ENCODE measurements around the gene SLFN12L.
"Not testable (repeated sequence)": the region's sequence is repeated elsewhere in the genome, so short reads cannot be mapped to it uniquely, and the experiment has no call there.

SLFN12L gene

GRCh38 chr17:35493040-35493439, 44.4 kb downstream of the SLFN12L start:
- DNase-seq = no peak

- no peak for DNase-seq
Observed at GRCh38 chr17:35491417-35491816, 46.1 kb downstream of the SLFN12L start.

- DNase-seq = no peak
Observed at GRCh38 chr17:35489944-35490343, 47.5 kb downstream of the SLFN12L start.

GRCh38 chr17:35488991-35489390, 48.5 kb downstream of the SLFN12L start:
- no peak for DNase-seq

- peak; percentile 77 for DNase-seq
Observed at GRCh38 chr17:35486920-35487732, 50.4 kb downstream of the SLFN12L start.

GRCh38 chr17:35479271-35479670, 58.2 kb downstream of the SLFN12L start:
- DNase-seq = no peak

GRCh38 chr17:35477248-35477647, 60.2 kb downstream of the SLFN12L start:
- DNase-seq = no peak

- DNase-seq = no peak
Observed at GRCh38 chr17:35476283-35476820, 61.1 kb downstream of the SLFN12L start.

- no peak for DNase-seq
Observed at GRCh38 chr17:35468475-35468874, 69.0 kb downstream of the SLFN12L start.

- DNase-seq = peak; percentile 62
Observed at GRCh38 chr17:35467824-35468223, 69.7 kb downstream of the SLFN12L start.

GRCh38 chr17:35460354-35460851, 77.1 kb downstream of the SLFN12L start:
- DNase-seq = peak; percentile 81

GRCh38 chr17:35454035-35454434, 83.4 kb downstream of the SLFN12L start:
- not testable (repeated sequence) for DNase-seq

- DNase-seq = no peak
Observed at GRCh38 chr17:35453171-35453570, 84.3 kb downstream of the SLFN12L start.

- no peak for DNase-seq
Observed at GRCh38 chr17:35449371-35449931, 88.0 kb downstream of the SLFN12L start.

GRCh38 chr17:35448899-35449227, 88.6 kb downstream of the SLFN12L start:
- DNase-seq = no peak

- peak; percentile 86 for DNase-seq
Observed at GRCh38 chr17:35448214-35448898, 89.1 kb downstream of the SLFN12L start, which contains the start of gene SLFN13. Gene SLFN13, minus strand, starts transcription at chr17:35448766. Its CDS starts 3,086 bp downstream, at chr17:35445680.

- DNase-seq = no peak
Observed at GRCh38 chr17:35447499-35447898, 90.0 kb downstream of the SLFN12L start.

GRCh38 chr17:35438433-35438832, 99.0 kb downstream of the SLFN12L start:
- DNase-seq = no peak

- DNase-seq = peak; percentile 58
Observed at GRCh38 chr17:35433075-35433894, 104.2 kb downstream of the SLFN12L start.

- peak; percentile 84 for DNase-seq
Observed at GRCh38 chr17:35432176-35433074, 105.1 kb downstream of the SLFN12L start, which contains the start of gene SLFN12. Gene SLFN12, minus strand, starts transcription at chr17:35432500. Its CDS starts 9,472 bp downstream, at chr17:35423028.

GRCh38 chr17:35429702-35430101, 107.8 kb downstream of the SLFN12L start:
- no peak for DNase-seq

Measured in CD4-positive, alpha-beta T cell treated with Interleukin-17A for 1 hour (primary cell).